ENCODE measurements around the gene PES1. TPM values are rescaled to one million over a fixed set of nuclear protein-coding genes. Genes with fewer than 3 reads are reported as not detected.
"Not testable (repeated sequence)": the region's sequence is repeated elsewhere in the genome, so short reads cannot be mapped to it uniquely, and the experiment has no call there.

Gene PES1
- total RNA-seq, 1 experiment from 2014 or later: 162 TPM

GRCh38 chr22:30582788-30583545, 8.7 kb downstream of the PES1 start:
- DNase-seq (ENCODE audit: low spot score): no peak
- in situ Hi-C loops (cut with HindIII; ENCODE audit: low sequenced_read_pairs): no loop called here

- DNase-seq (ENCODE audit: low spot score): no peak
- in situ Hi-C loops (cut with HindIII; ENCODE audit: low sequenced_read_pairs): no loop called here
Observed at GRCh38 chr22:30582051-30582450, 9.7 kb downstream of the PES1 start.

GRCh38 chr22:30580896-30581295, 10.8 kb downstream of the PES1 start:
- DNase-seq (ENCODE audit: low spot score): no peak
- in situ Hi-C loops (cut with HindIII; ENCODE audit: low sequenced_read_pairs): no loop called here

- no peak for DNase-seq (ENCODE audit: low spot score)
- in situ Hi-C loops (cut with HindIII; ENCODE audit: low sequenced_read_pairs): no loop called here
Observed at GRCh38 chr22:30578481-30578880, 13.2 kb downstream of the PES1 start.

GRCh38 chr22:30575859-30576258, 15.9 kb downstream of the PES1 start:
- no peak for DNase-seq (ENCODE audit: low spot score)
- in situ Hi-C loops (cut with HindIII; ENCODE audit: low sequenced_read_pairs): no loop called here

GRCh38 chr22:30574997-30575671, 16.6 kb downstream of the PES1 start:
- in situ Hi-C loops (cut with HindIII; ENCODE audit: low sequenced_read_pairs): no loop called here
- no peak for DNase-seq (ENCODE audit: low spot score)

- DNase-seq (ENCODE audit: low spot score): no peak
- in situ Hi-C loops (cut with HindIII; ENCODE audit: low sequenced_read_pairs): no loop called here
Observed at GRCh38 chr22:30574095-30574981, 17.4 kb downstream of the PES1 start, which contains the start of gene GAL3ST1. Gene GAL3ST1, minus strand, starts transcription at chr22:30574665. Its CDS starts 17,273 bp downstream, at chr22:30557392.

- in situ Hi-C loops (cut with HindIII; ENCODE audit: low sequenced_read_pairs): no loop called here
- no peak for DNase-seq (ENCODE audit: low spot score)
Observed at GRCh38 chr22:30573594-30574094, 18.1 kb downstream of the PES1 start.

- DNase-seq (ENCODE audit: low spot score): no peak
Observed at GRCh38 chr22:30572840-30573593, 18.7 kb downstream of the PES1 start.

GRCh38 chr22:30572210-30572609, 19.5 kb downstream of the PES1 start:
- in situ Hi-C loops (cut with HindIII; ENCODE audit: low sequenced_read_pairs): no loop called here
- DNase-seq (ENCODE audit: low spot score): no peak

More at GRCh38 chr22:30572840-30573593, 18.7 kb downstream of the PES1 start:
- in situ Hi-C loops (cut with HindIII; ENCODE audit: low sequenced_read_pairs): no loop called here

- in situ Hi-C loops (cut with HindIII; ENCODE audit: low sequenced_read_pairs): no loop called here
- DNase-seq (ENCODE audit: low spot score): no peak
Observed at GRCh38 chr22:30569674-30570202, 22.0 kb downstream of the PES1 start.

- DNase-seq (ENCODE audit: low spot score): no peak
- in situ Hi-C loops (cut with HindIII; ENCODE audit: low sequenced_read_pairs): no loop called here
Observed at GRCh38 chr22:30568137-30568805, 23.4 kb downstream of the PES1 start.

GRCh38 chr22:30567277-30567676, 24.4 kb downstream of the PES1 start:
- DNase-seq (ENCODE audit: low spot score); in situ Hi-C loops (cut with HindIII; ENCODE audit: low sequenced_read_pairs): not testable (repeated sequence)

- in situ Hi-C loops (cut with HindIII; ENCODE audit: low sequenced_read_pairs): no loop called here
- DNase-seq (ENCODE audit: low spot score): no peak
Observed at GRCh38 chr22:30566125-30566524, 25.6 kb downstream of the PES1 start.

- DNase-seq (ENCODE audit: low spot score): no peak
- in situ Hi-C loops (cut with HindIII; ENCODE audit: low sequenced_read_pairs): no loop called here
Observed at GRCh38 chr22:30565341-30565740, 26.4 kb downstream of the PES1 start.

- in situ Hi-C loops (cut with HindIII; ENCODE audit: low sequenced_read_pairs): no loop called here
- DNase-seq (ENCODE audit: low spot score): no peak
Observed at GRCh38 chr22:30564761-30565119, 27.0 kb downstream of the PES1 start.

GRCh38 chr22:30564045-30564760, 27.5 kb downstream of the PES1 start:
- DNase-seq (ENCODE audit: low spot score): no peak
- in situ Hi-C loops (cut with HindIII; ENCODE audit: low sequenced_read_pairs): no loop called here

- no peak for DNase-seq (ENCODE audit: low spot score)
- in situ Hi-C loops (cut with HindIII; ENCODE audit: low sequenced_read_pairs): no loop called here
Observed at GRCh38 chr22:30562366-30562765, 29.3 kb downstream of the PES1 start.

All from G401 (cell line).